ENCODE data around the gene LSM8.

- TF ChIP-seq CTCF (IDR thresholded peaks at IDR 0.05; ENCODE audit: low read depth, low read length, missing input control): no peak
- no peak for TF ChIP-seq SP1 (IDR thresholded peaks at IDR 0.05)
- TF ChIP-seq ZBTB33 (IDR thresholded peaks at IDR 0.05): no peak
- no peak for TF ChIP-seq GABPA (IDR thresholded peaks at IDR 0.05 in 1 of 2, conservative IDR thresholded peaks at IDR 0.05 in 1 of 2)
- no peak for TF ChIP-seq RAD21 (IDR thresholded peaks at IDR 0.05)
Observed at GRCh38 chr7:118151671-118152070, 32.3 kb upstream of the LSM8 start.
